Measurements from ENCODE around the gene SLC2A5. TPM values are rescaled to one million over a fixed set of nuclear protein-coding genes. Genes with fewer than 3 reads are reported as not detected.

The SLC2A5 gene
- total and polyA plus RNA-seq, 2 donors (not counting 3 experiments of a cell fraction or from before 2014, with no cell fraction given): not detected

DNA sequence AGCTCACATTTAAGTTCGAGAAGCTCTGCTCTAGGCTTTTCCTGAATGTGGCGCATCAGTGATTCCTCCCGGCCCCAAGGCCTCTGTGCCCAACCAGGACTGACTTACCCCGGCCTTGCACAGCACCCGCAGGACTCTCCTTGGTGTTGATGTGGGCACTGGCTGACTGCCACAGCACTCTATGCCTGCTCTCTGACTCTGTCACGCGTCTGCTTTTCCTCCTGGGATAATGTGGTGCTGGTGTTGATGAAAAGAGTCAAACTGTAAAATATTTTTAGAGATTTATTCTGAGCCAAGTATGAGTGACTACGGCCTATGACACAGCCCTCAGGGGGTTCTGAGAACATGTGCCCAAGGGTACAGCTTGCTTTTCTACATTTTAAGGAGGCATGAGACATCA lies 15.5 kb upstream of the SLC2A5 start:
- dilution Hi-C loops (cut with MboI; ENCODE audit: extremely low pct_ligation_motif_present, low sequenced_read_pairs) (no loop called here), intact Hi-C loops (cut with micrococcal nuclease) (no loop called here)
- FAIRE-seq (no peak), DNase-seq (ENCODE audit: low read depth, low spot score) (no peak)
- Histone ChIP-seq H3K9me3 (replicated peaks; ENCODE audit: control insufficient read depth, insufficient read depth, low read length) (no peaks in the 10 kb centered on the region), H2AFZ (ENCODE audit: low read depth, low read length) (no peak overlapping the region), H3K79me2 (ENCODE audit: control insufficient read depth, insufficient read depth, low read length) (no peaks in the 10 kb centered on the region), H3K4me2 (ENCODE audit: insufficient read depth, low read length) (no peak overlapping the region), H3K4me3 (replicated peaks in 1 of 3; ENCODE audit: insufficient read depth in 1 of 3, low read depth in 1 of 3, low read length in 3 of 3) (no peak overlapping the region), H4K20me1 (replicated peaks; ENCODE audit: control insufficient read depth, extremely low read depth, insufficient read depth, low read length) (no peaks in the 10 kb centered on the region), H3K36me3 (ENCODE audit: control insufficient read depth in 2 of 2, extremely low read depth in 1 of 2, insufficient read depth in 2 of 2, low read length in 2 of 2) (no peaks in the 10 kb centered on the region), H3K9ac (replicated peaks; ENCODE audit: extremely low read depth, insufficient read depth, low read length) (no peak overlapping the region), H3K27me3 (ENCODE audit: control insufficient read depth in 2 of 2, insufficient read depth in 2 of 2, low read length in 2 of 2) (peaks cover 0 to 8% of the 10 kb centered on the region in 2 experiments), H3K27ac (ENCODE audit: insufficient read depth, low read depth, low read length) (no peak overlapping the region), H3K4me1 (ENCODE audit: control insufficient read depth, extremely low read depth, insufficient read depth, low read length) (no peaks in the 10 kb centered on the region), H3K9me1 (replicated peaks; ENCODE audit: control insufficient read depth, extremely low read depth, insufficient read depth, low read length) (no peaks in the 10 kb centered on the region)
- TF ChIP-seq GATA2 (IDR thresholded peaks at IDR 0.05; ENCODE audit: insufficient read depth, insufficient read length, low read depth, low read length): no peak
- no peak for TF ChIP-seq JUN (IDR thresholded peaks at IDR 0.05; ENCODE audit: borderline replicate concordance, insufficient read depth, insufficient read length, low read depth)
- TF ChIP-seq, protein P1, sequence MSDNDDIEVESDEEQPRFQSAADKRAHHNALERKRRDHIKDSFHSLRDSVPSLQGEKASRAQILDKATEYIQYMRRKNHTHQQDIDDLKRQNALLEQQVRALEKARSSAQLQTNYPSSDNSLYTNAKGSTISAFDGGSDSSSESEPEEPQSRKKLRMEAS (IDR thresholded peaks at IDR 0.05; ENCODE audit: insufficient read depth, insufficient read length): no peak
- no peak for TF ChIP-seq POLR2A (IDR thresholded peaks at IDR 0.05; ENCODE audit: low read depth, low read length)
- TF ChIP-seq FOS (IDR thresholded peaks at IDR 0.05; ENCODE audit: borderline replicate concordance, insufficient read depth, low read length): no peak
- no peak for TF ChIP-seq POLR2AphosphoS5 (IDR thresholded peaks at IDR 0.05; ENCODE audit: insufficient read depth, low read depth, low read length)
- no peak for TF ChIP-seq MYC (IDR thresholded peaks at IDR 0.05; ENCODE audit: low read depth, low read length)
- no peak for TF ChIP-seq EZH2 (IDR thresholded peaks at IDR 0.05; ENCODE audit: borderline replicate concordance, low read depth, low read length, severe bottlenecking)
- TF ChIP-seq, protein P2, sequence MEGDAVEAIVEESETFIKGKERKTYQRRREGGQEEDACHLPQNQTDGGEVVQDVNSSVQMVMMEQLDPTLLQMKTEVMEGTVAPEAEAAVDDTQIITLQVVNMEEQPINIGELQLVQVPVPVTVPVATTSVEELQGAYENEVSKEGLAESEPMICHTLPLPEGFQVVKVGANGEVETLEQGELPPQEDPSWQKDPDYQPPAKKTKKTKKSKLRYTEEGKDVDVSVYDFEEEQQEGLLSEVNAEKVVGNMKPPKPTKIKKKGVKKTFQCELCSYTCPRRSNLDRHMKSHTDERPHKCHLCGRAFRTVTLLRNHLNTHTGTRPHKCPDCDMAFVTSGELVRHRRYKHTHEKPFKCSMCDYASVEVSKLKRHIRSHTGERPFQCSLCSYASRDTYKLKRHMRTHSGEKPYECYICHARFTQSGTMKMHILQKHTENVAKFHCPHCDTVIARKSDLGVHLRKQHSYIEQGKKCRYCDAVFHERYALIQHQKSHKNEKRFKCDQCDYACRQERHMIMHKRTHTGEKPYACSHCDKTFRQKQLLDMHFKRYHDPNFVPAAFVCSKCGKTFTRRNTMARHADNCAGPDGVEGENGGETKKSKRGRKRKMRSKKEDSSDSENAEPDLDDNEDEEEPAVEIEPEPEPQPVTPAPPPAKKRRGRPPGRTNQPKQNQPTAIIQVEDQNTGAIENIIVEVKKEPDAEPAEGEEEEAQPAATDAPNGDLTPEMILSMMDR (IDR thresholded peaks at IDR 0.05; ENCODE audit: extremely low read depth in 1 of 2, insufficient read depth in 1 of 2, low read depth in 1 of 2, low read length in 2 of 2): no peak
- ChIA-PET POLR2A (no interaction called here), CTCF (interaction anchor here (0.8 to 1.3 kb wide), 3 partner anchors 16 to 80 kb away, joined by 3 to 5 read pairs (median 3); no protein-coding TSS in a partner anchor)
- BruUV-seq (replicated peaks): no TSS peak

Data from endothelial cell of umbilical vein (primary cell).